SU-DHL-6 (cell line): ENCODE measurements around the gene RIPOR2.

Experiments used
- H2AFZ ChIP-seq: fragments of 200-600 bp; sonication (generic); 2 replicates; pipeline ENCODE4 v1.6.1; 2014; ENCODE audit warnings: low read depth, mild to moderate bottlenecking, moderate library complexity, mixed read lengths, antibody characterized with exemption, low read length; ENCODE audit not compliant: severe bottlenecking
- H3F3A ChIP-seq: fragments of 200-600 bp; shearing (Covaris generic); 2 replicates; pipeline ENCODE4 v1.6.0; 2016; ENCODE audit warnings: antibody characterized with exemption, mild to moderate bottlenecking; ENCODE audit not compliant: insufficient read depth
- H3K27ac ChIP-seq: fragments of 200-600 bp; sonication (generic); 2 replicates; pipeline ENCODE4 v1.5.1; 2016; ENCODE audit warnings: low read depth, mild to moderate bottlenecking, low read length, moderate library complexity, mixed read lengths
- H3K27me3 ChIP-seq: fragments of 200-600 bp; sonication (generic), shearing (Covaris generic); 2 replicates; pipeline ENCODE4 v1.6.0; 2014; ENCODE audit warnings: mild to moderate bottlenecking, low read length
- H3K36me3 ChIP-seq: fragments of 200-600 bp; sonication (generic); 2 replicates; pipeline ENCODE4 v1.6.1; 2014; ENCODE audit warnings: mild to moderate bottlenecking, low read length, mixed read lengths
- H3K4me2 ChIP-seq: fragments of 300-600, 200-600 bp; shearing (Covaris generic), sonication (generic); 2 replicates; pipeline ENCODE4 v1.6.0; 2014; ENCODE audit warnings: low read length, low read depth, mild to moderate bottlenecking; ENCODE audit not compliant: poor library complexity, severe bottlenecking
- H3K4me3 ChIP-seq: fragments of 200-600 bp; sonication (generic); 2 replicates; pipeline ENCODE4 v1.5.1; 2014; ENCODE audit warnings: antibody characterized with exemption, low read length, mild to moderate bottlenecking, mixed read lengths; ENCODE audit not compliant: insufficient read depth, poor library complexity, severe bottlenecking
- H3K79me2 ChIP-seq: fragments of 200-600 bp; sonication (generic); 2 replicates; pipeline ENCODE4 v1.6.1; 2014; ENCODE audit warnings: mild to moderate bottlenecking, low read length, moderate library complexity; ENCODE audit not compliant: insufficient read depth
- H3K9ac ChIP-seq: fragments of 200-600 bp; sonication (generic); 2 replicates; pipeline ENCODE4 v1.7.0; 2014; ENCODE audit warnings: mild to moderate bottlenecking, low read length
- H3K9me2 ChIP-seq: fragments of 200-600 bp; sonication (generic); replicated peaks from 2 replicates; pipeline ENCODE4 v1.6.1; 2014; ENCODE audit warnings: low read length; ENCODE audit not compliant: insufficient read depth
- H3K9me3 ChIP-seq: fragments of 200-600 bp; sonication (generic); 2 replicates; pipeline ENCODE4 v1.6.1; 2014; ENCODE audit warnings: low read length, mixed read lengths; ENCODE audit not compliant: insufficient read depth
- H4K20me1 ChIP-seq: fragments of 200-600 bp; sonication (generic); 2 replicates; pipeline ENCODE4 v1.6.1; 2014; ENCODE audit warnings: low read depth, mild to moderate bottlenecking, antibody characterized with exemption, low read length, moderate library complexity, mixed read lengths
- EZH2phosphoT487 ChIP-seq: fragments of 200-600 bp; sonication (generic), shearing (Covaris generic); conservative IDR thresholded peaks from 2 replicates; pipeline ENCODE4 v1.6.1; 2018; ENCODE audit warnings: mild to moderate bottlenecking, antibody characterized with exemption, low read length, moderate library complexity, mixed read lengths
- TF ChIP-seq, protein P1 (sequence below): fragments of 200-600 bp; sonication (generic); IDR thresholded peaks from one replicate; pipeline ENCODE4 v1.5.1; 2017; ENCODE audit warnings: antibody characterized with exemption, mild to moderate bottlenecking, low read length, moderate library complexity; ENCODE audit not compliant: insufficient read depth, poor library complexity, severe bottlenecking

The RIPOR2 gene

DNA sequence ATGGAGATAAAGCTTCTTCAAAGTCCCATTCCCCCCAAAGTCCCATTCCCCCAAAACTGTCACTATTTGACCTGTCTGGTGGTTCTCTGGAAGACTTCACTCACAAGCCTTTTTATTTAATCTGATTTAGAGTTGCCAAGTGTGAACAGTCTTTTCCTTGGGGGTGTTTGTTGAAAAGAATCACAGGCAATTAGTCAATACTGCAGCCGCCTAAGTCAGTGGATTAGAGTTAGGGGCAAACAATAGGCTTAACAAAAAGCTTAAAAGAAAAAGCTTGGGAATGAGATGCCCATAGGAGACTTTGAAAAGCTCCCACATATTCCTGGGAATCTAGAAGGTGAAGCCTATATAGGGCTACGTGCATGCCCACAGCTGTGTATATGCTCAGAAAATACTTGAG is 8.0 kb upstream of the RIPOR2 start:
- Histone ChIP-seq H3K36me3 (peaks cover 18% of the 10 kb centered on the region), H3F3A (peaks cover 25% of the 10 kb centered on the region), H3K27ac (no peak overlapping the region), H3K27me3 (no peaks in the 10 kb centered on the region), H3K9me2 (no peaks in the 10 kb centered on the region), H3K9ac (no peak overlapping the region), H3K79me2 (no peaks in the 10 kb centered on the region), H4K20me1 (no peaks in the 10 kb centered on the region), H3K9me3 (peaks cover 20% of the 10 kb centered on the region), H2AFZ (no peak overlapping the region), H3K4me3 (no peak overlapping the region), H3K4me2 (no peak overlapping the region)
- no peak for TF ChIP-seq EZH2phosphoT487
- TF ChIP-seq, protein P1, sequence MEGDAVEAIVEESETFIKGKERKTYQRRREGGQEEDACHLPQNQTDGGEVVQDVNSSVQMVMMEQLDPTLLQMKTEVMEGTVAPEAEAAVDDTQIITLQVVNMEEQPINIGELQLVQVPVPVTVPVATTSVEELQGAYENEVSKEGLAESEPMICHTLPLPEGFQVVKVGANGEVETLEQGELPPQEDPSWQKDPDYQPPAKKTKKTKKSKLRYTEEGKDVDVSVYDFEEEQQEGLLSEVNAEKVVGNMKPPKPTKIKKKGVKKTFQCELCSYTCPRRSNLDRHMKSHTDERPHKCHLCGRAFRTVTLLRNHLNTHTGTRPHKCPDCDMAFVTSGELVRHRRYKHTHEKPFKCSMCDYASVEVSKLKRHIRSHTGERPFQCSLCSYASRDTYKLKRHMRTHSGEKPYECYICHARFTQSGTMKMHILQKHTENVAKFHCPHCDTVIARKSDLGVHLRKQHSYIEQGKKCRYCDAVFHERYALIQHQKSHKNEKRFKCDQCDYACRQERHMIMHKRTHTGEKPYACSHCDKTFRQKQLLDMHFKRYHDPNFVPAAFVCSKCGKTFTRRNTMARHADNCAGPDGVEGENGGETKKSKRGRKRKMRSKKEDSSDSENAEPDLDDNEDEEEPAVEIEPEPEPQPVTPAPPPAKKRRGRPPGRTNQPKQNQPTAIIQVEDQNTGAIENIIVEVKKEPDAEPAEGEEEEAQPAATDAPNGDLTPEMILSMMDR, result no peak

DNA sequence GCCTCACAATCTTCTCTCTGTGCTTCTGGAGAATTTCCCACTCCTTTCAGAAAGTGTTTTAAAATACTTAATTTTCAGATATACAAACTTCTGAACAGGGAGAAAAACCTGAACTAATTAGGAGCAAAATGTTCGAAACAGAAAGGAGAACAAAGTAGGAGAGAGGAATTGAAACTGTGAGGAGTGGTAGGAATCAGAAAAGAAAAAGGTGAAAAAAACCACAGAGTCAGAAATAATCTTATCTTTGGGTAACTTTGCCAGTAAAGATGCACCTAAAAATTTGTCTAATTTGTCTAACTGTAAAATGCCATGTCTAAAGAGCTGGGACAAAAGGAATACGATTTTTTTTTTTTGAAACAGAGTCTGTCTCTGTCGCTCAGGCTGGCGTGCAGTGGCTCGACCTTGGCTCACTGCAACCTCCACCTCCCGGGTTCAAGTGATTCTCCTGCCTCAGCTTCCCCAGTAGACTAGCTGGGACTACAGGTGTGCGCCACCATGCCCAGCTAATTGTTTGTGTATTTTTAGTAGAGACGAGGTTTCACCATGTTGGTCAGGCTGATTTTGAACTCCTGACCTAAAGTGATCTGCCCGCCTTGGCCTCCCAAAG is 4.7 kb upstream of the RIPOR2 start:
- Histone ChIP-seq H2AFZ (peak overlapping the region; percentile 2), H3K27ac (peak overlapping the region; percentile 92), H3K27me3 (no peaks in the 10 kb centered on the region), H3K79me2 (peaks cover 3% of the 10 kb centered on the region), H4K20me1 (no peaks in the 10 kb centered on the region), H3K9ac (peak overlapping the region; percentile 17), H3K4me3 (peak overlapping the region; percentile 9), H3K36me3 (peaks cover 15% of the 10 kb centered on the region), H3F3A (peaks cover 44% of the 10 kb centered on the region), H3K9me3 (peaks cover 19% of the 10 kb centered on the region), H3K9me2 (no peaks in the 10 kb centered on the region), H3K4me2 (peak overlapping the region; percentile 64)
- no peak for TF ChIP-seq EZH2phosphoT487
- TF ChIP-seq, protein P1, result no peak

DNA sequence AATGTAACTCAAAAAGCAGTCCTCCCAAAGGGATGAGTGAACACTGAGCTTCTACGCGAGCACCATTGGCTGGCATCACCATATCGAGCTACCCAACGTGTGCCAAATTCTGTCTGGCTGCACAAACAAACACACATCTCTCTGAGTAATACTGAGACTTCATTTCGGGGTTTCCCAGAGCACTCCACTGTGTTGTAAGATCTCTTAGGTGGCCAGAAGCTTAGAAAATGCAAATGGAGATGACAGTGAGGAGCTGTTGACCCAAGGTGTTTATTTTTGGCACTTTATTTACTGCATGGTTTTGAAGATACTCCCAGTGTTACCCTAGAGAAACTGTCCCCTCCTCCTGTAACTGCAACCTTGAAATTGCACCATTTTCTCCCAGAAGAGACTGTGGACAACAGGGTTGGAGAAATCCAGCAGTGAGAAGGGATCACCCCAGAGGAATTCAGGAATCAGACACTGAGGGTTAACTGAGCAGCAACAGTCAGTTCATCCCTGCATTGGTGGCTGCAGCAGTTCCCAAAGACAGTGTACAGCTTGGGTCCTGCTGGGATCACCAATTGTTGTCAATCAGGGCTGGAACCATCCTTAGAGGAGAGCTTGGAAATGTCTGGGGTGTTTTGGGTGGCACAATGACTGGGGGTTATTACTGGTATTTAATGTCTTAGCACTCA is 1.0 kb upstream of the RIPOR2 start:
- no peak overlapping the region for H2AFZ ChIP-seq
- peak overlapping the region; percentile 73 for H3K4me3 ChIP-seq
- H4K20me1 ChIP-seq, result no peaks in the 10 kb centered on the region
- no peaks in the 10 kb centered on the region for H3K9me3 ChIP-seq
- no peaks in the 10 kb centered on the region for H3K9me2 ChIP-seq
- peaks cover 39% of the 10 kb centered on the region for H3K79me2 ChIP-seq
- TF ChIP-seq, protein P1, result no peak
- TF ChIP-seq EZH2phosphoT487, result no peak
- H3K9ac ChIP-seq, result peak overlapping the region; percentile 73
- peak overlapping the region; percentile 88 for H3K4me2 ChIP-seq
- no peaks in the 10 kb centered on the region for H3K36me3 ChIP-seq
- H3K27me3 ChIP-seq, result no peaks in the 10 kb centered on the region
- H3K27ac ChIP-seq, result peak overlapping the region; percentile 92
- peaks cover 77% of the 10 kb centered on the region for H3F3A ChIP-seq
